Smooth muscle cell of the coronary artery (primary cell): ENCODE measurements around the gene CDC42. TPM values are rescaled to one million over a fixed set of nuclear protein-coding genes. Genes with fewer than 3 reads are reported as not detected.

ENCODE experiments used
- total RNA-seq: library from RNA; depleted of rRNA; stranded (reverse); fragments of >200 nt; gene quantifications from 2 replicates; pipeline ENCODE4 v1.2.3, GENCODE V29; 2014; ENCODE audit warnings: low replicate concordance

Gene CDC42
- total RNA-seq: 221 and 545 TPM in 2 replicates

DNA sequence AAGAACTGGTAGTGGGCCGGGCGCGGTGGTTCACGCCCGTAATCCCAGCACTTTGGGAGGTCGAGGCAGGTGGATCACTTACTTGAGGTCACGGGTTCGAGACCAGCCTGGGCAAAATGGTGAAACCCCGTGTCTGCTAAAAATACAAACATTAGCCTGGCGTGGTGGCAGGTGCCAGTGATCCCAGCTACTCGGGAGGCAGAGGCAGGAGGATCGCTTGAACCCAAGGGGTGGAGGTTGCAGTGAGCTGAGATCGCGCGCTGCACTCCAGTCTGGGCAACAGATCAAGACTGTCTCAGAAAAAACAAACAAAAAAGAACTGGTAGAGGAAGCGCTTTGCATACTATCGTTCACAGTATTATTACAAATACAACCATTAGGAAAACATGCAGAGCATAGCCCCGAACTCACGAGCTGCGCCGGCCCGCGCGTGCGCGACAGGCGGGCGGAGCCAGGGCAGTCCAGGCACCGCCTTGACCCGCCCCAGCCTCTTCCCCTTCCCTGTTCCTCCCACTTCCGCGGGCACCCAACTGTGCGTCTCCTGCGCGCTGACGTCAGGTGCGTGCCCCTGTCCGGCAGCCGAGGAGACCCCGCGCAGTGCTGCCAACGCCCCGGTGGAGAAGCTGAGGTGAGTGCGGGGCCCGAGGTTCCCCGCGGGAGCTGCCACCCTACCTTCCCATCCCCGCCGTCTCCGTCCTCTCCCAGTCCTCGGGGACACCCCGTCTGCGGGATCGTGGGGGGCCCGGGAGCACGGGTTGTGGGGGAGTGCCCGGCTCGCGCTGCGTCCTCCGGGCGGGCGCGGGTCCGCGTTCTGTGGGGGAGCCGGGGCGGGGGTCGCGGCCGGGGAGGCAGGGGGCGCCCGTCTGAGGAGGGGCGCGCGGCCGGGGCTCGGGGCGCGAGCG is at the start of gene CDC42:
TSS of gene CDC42 (plus strand) at position 595 of the 902 bp plus-strand sequence. CDS start 25,770 bp downstream, outside the sequence.

Other genes starting within 250 kb of the CDC42 start
- not detected in 2 replicates for gene LDLRAD2, start 240.4 kb upstream of the CDC42 start, total RNA-seq
- 81.3 and 717 TPM in 2 replicates for gene HSPG2, start 115.4 kb upstream of the CDC42 start, total RNA-seq
- gene CELA3B, start 75.7 kb upstream of the CDC42 start, total RNA-seq: not detected in 2 replicates
- gene CELA3A, start 51.1 kb upstream of the CDC42 start, total RNA-seq: not detected in 2 replicates
- under 0.01 and 0.23 TPM in 2 replicates for gene WNT4, start 90.4 kb downstream of the CDC42 start, total RNA-seq